Progenitor cell of endocrine pancreas (in vitro differentiated cells): Measurements from ENCODE around the gene PRSS38. TPM values are rescaled to one million over a fixed set of nuclear protein-coding genes. Genes with fewer than 3 reads are reported as not detected.

ENCODE experiments used
- DNase-seq: peaks from one replicate; pipeline ENCODE4 v3.0.0; 2021; ENCODE audit warnings: low spot score; ENCODE audit not compliant: unreplicated experiment
- H3K27ac Mint-ChIP-seq: 2 replicates; pipeline ENCODE4 v1.8.0; 2021; ENCODE audit warnings: mild to moderate bottlenecking, moderate library complexity, mixed read lengths
- H3K27me3 Mint-ChIP-seq: 2 replicates; pipeline ENCODE4 v1.8.0; 2021; ENCODE audit warnings: mixed read lengths
- H3K36me3 Mint-ChIP-seq: 2 replicates; pipeline ENCODE4 v1.8.0; 2022; ENCODE audit warnings: mixed read lengths; ENCODE audit not compliant: insufficient read depth
- H3K4me1 Mint-ChIP-seq: 2 replicates; pipeline ENCODE4 v1.8.0; 2021; ENCODE audit warnings: low read depth, mixed read lengths
- H3K4me3 Mint-ChIP-seq: 2 replicates; pipeline ENCODE4 v1.8.0; 2021; ENCODE audit warnings: low read depth, mild to moderate bottlenecking, moderate library complexity, mixed read lengths
- H3K9me3 Mint-ChIP-seq: 2 replicates; pipeline ENCODE4 v1.8.0; 2021; ENCODE audit warnings: low read depth, mixed read lengths
- CTCF ChIP-seq: fragments of 200-600 bp; sonication (generic); IDR thresholded peaks from one replicate; pipeline ENCODE4 v1.5.0; 2021; ENCODE audit warnings: antibody characterized with exemption, mild to moderate bottlenecking; ENCODE audit not compliant: unreplicated experiment
- total RNA-seq: library from RNA; stranded (reverse); gene quantifications from 2 replicates; pipeline ENCODE4 v1.2.1, GENCODE V29; 2021

The PRSS38 gene
- total RNA-seq, 1 donor from 2014 or later, result not detected

GRCh38 chr1:227797144-227797543 is 18.3 kb upstream of the PRSS38 start:
- Mint-ChIP-seq H3K4me3 (no peak overlapping the region), H3K27me3 (peaks cover 14% of the 10 kb centered on the region), H3K4me1 (no peaks in the 10 kb centered on the region), H3K9me3 (no peaks in the 10 kb centered on the region), H3K27ac (no peak overlapping the region), H3K36me3 (no peaks in the 10 kb centered on the region)
- no peak for TF ChIP-seq CTCF
- no peak for DNase-seq

- Mint-ChIP-seq H3K4me3 (no peak overlapping the region), H3K4me1 (no peaks in the 10 kb centered on the region), H3K27ac (no peak overlapping the region), H3K36me3 (no peaks in the 10 kb centered on the region), H3K9me3 (peaks cover 3% of the 10 kb centered on the region), H3K27me3 (peaks cover 16% of the 10 kb centered on the region)
- TF ChIP-seq CTCF, result no peak
- DNase-seq, result no peak
Measured at GRCh38 chr1:227797625-227798024, 17.9 kb upstream of the PRSS38 start.

GRCh38 chr1:227798078-227798802 is 17.2 kb upstream of the PRSS38 start:
- H3K36me3 Mint-ChIP-seq, result peaks cover 2% of the 10 kb centered on the region
- no peak for DNase-seq
- H3K9me3 Mint-ChIP-seq, result peaks cover 8% of the 10 kb centered on the region
- H3K4me1 Mint-ChIP-seq, result no peaks in the 10 kb centered on the region
- no peak overlapping the region for H3K4me3 Mint-ChIP-seq
- H3K27me3 Mint-ChIP-seq, result peaks cover 20% of the 10 kb centered on the region
- TF ChIP-seq CTCF, result no peak
- H3K27ac Mint-ChIP-seq, result no peak overlapping the region

- peaks cover 19% of the 10 kb centered on the region for H3K9me3 Mint-ChIP-seq
Measured at GRCh38 chr1:227799756-227800155, 15.7 kb upstream of the PRSS38 start.

GRCh38 chr1:227803933-227804332 is 11.5 kb upstream of the PRSS38 start:
- peaks cover 2% of the 10 kb centered on the region for H3K36me3 Mint-ChIP-seq

More at GRCh38 chr1:227799756-227800155, 15.7 kb upstream of the PRSS38 start:
- no peak overlapping the region for H3K4me3 Mint-ChIP-seq
- no peak for TF ChIP-seq CTCF
- H3K27me3 Mint-ChIP-seq, result peaks cover 30% of the 10 kb centered on the region
- H3K4me1 Mint-ChIP-seq, result no peaks in the 10 kb centered on the region
- peaks cover 2% of the 10 kb centered on the region for H3K36me3 Mint-ChIP-seq
- DNase-seq, result no peak
- peak overlapping the region; percentile 15 for H3K27ac Mint-ChIP-seq

More at GRCh38 chr1:227803933-227804332, 11.5 kb upstream of the PRSS38 start:
- no peak overlapping the region for H3K27ac Mint-ChIP-seq
- H3K4me1 Mint-ChIP-seq, result no peaks in the 10 kb centered on the region
- peaks cover 26% of the 10 kb centered on the region for H3K9me3 Mint-ChIP-seq
- DNase-seq, result no peak
- H3K27me3 Mint-ChIP-seq, result peaks cover 33% of the 10 kb centered on the region
- TF ChIP-seq CTCF, result no peak
- H3K4me3 Mint-ChIP-seq, result no peak overlapping the region
